Measurements from ENCODE around the gene MBD1. TPM values are rescaled to one million over a fixed set of nuclear protein-coding genes. Genes with fewer than 3 reads are reported as not detected.
"Not testable (repeated sequence)": the region's sequence is repeated elsewhere in the genome, so short reads cannot be mapped to it uniquely, and the experiment has no call there.

The MBD1 gene
- total and polyA plus RNA-seq, 8 donors: 27.0 to 162 (median 55.5) TPM

DNA sequence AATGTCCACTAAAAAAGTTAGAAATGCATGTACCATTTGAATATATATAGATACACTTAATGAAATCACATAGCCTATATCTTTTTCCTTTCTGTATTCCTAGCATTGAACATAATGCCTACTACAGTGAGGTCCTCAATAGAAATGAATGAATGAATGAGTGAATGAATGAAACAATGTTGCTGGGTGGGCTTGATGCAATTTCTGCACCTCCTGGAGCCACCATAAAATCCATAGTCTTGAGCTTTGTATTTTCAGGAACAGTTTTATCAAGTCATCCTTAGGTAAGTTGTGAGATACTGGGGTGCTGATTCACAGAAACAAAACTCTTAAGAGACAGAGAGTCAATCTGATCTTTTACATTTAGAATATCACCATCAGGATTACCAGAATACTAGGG, 18.3 kb downstream of the MBD1 start:
- TF ChIP-seq CTCF (IDR thresholded peaks at IDR 0.05): no peak
- no peak for TF ChIP-seq POLR2A (IDR thresholded peaks at IDR 0.05)
- no peak for TF ChIP-seq POLR2AphosphoS5 (IDR thresholded peaks at IDR 0.05)
- TF ChIP-seq EP300 (IDR thresholded peaks at IDR 0.05): no peak
- no peaks in the 10 kb centered on the region for H3K36me3 ChIP-seq
- no peak for DNase-seq
- H3K4me3 ChIP-seq: no peak overlapping the region
- no peaks in the 10 kb centered on the region for H3K9me3 ChIP-seq
- intact Hi-C loops (cut with DNase I; ENCODE audit: low total_unique reads): no loop called here
- H3K27ac ChIP-seq: no peak overlapping the region
- no peaks in the 10 kb centered on the region for H3K27me3 ChIP-seq
- peaks cover 0 to 23% (median 20%) of the 10 kb centered on the region in 4 donors for H3K4me1 ChIP-seq

GRCh38 chr18:50250935-50251334, 30.4 kb downstream of the MBD1 start:
- no peaks in the 10 kb centered on the region for H3K36me3 ChIP-seq
- no peak overlapping the region for H3K27ac ChIP-seq
- H3K9me3 ChIP-seq: no peaks in the 10 kb centered on the region
- H3K4me1 ChIP-seq: no peaks in the 10 kb centered on the region
- no peaks in the 10 kb centered on the region for H3K27me3 ChIP-seq
- no peak for DNase-seq
- TF ChIP-seq POLR2A (IDR thresholded peaks at IDR 0.05) (no peak), CTCF (IDR thresholded peaks at IDR 0.05) (no peak), POLR2AphosphoS5 (IDR thresholded peaks at IDR 0.05) (no peak), EP300 (IDR thresholded peaks at IDR 0.05) (no peak)
- intact Hi-C loops (cut with DNase I; ENCODE audit: low total_unique reads): no loop called here
- 74 to 87% (median 78%) methylated on average over 3 of the region's 3 CpGs for WGBS, 5 donors
- no peak overlapping the region for H3K4me3 ChIP-seq

- DNase-seq: no peak
- intact Hi-C loops (cut with DNase I; ENCODE audit: low total_unique reads): no loop called here
These were observed 31.7 kb downstream of the MBD1 start for GRCh38 chr18:50249576-50249975.

DNA sequence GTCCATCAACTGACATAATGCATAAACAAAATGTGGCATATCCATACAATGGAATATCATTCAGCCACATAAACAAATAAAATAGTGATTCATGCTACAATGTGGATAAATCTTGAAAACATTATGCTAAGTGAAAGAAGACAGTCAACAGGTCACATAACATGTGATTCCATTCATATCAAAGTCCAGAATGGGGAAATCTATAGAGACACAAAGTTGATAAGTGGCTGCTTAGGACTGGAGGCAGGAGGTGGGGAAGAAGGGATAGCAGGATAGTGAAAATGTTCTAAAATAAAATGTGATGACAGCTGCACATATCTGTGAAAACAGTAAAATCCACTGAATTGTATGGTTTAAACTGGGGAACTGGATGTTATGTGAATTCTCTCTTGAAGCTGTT, 33.8 kb downstream of the MBD1 start:
- H3K4me3 ChIP-seq: no peak overlapping the region
- H3K36me3 ChIP-seq: no peaks in the 10 kb centered on the region
- DNase-seq: no peak
- no peaks in the 10 kb centered on the region for H3K9me3 ChIP-seq
- H3K4me1 ChIP-seq: no peaks in the 10 kb centered on the region
- intact Hi-C loops (cut with DNase I; ENCODE audit: low total_unique reads): no loop called here
- no peaks in the 10 kb centered on the region for H3K27me3 ChIP-seq
- H3K27ac ChIP-seq: no peak overlapping the region
- TF ChIP-seq CTCF (IDR thresholded peaks at IDR 0.05): no peak
- TF ChIP-seq POLR2AphosphoS5 (IDR thresholded peaks at IDR 0.05): no peak
- TF ChIP-seq EP300 (IDR thresholded peaks at IDR 0.05): no peak
- no peak for TF ChIP-seq POLR2A (IDR thresholded peaks at IDR 0.05)

More at GRCh38 chr18:50249576-50249975, 31.7 kb downstream of the MBD1 start:
- Histone ChIP-seq H3K9me3 (no peaks in the 10 kb centered on the region), H3K4me1 (no peaks in the 10 kb centered on the region), H3K4me3 (no peak overlapping the region), H3K27ac (no peak overlapping the region), H3K27me3 (no peaks in the 10 kb centered on the region), H3K36me3 (no peaks in the 10 kb centered on the region)
- no peak for TF ChIP-seq EP300 (IDR thresholded peaks at IDR 0.05)
- no peak for TF ChIP-seq CTCF (IDR thresholded peaks at IDR 0.05)
- TF ChIP-seq POLR2A (IDR thresholded peaks at IDR 0.05): no peak
- no peak for TF ChIP-seq POLR2AphosphoS5 (IDR thresholded peaks at IDR 0.05)

GRCh38 chr18:50241768-50242167, 39.6 kb downstream of the MBD1 start:
- H3K27ac ChIP-seq; H3K27me3 ChIP-seq; intact Hi-C loops (cut with DNase I; ENCODE audit: low total_unique reads); H3K4me3 ChIP-seq; H3K4me1 ChIP-seq; DNase-seq; H3K36me3 ChIP-seq: not testable (repeated sequence)
- peaks cover 0 to 20% (median 9%) of the 10 kb centered on the region in 4 donors for H3K9me3 ChIP-seq
- 77 to 94% (median 78%) methylated on average over 8 of the region's 8 CpGs for WGBS, 5 donors

Data from stomach (tissue), 9 donors.